IMR-90 (cell line): Measurements from ENCODE around the gene PALS2. TPM values are rescaled to one million over a fixed set of nuclear protein-coding genes. Genes with fewer than 3 reads are reported as not detected.

Source experiments
- ATAC-seq: fragments of 200-7000 bp; cut with Tn5 transposase; 2 replicates; pipeline ENCODE4 v1.9.1; 2020; ENCODE audit warnings: low read depth, mild to moderate bottlenecking, moderate library complexity
- BruUV-seq: library from RNA; stranded (reverse); fragments of 400-500 nt; replicated peaks from 2 replicates; lab custom pipeline; 2021; lab: Mats Ljungman, UMichigan
- CTCF ChIA-PET: fragments of 300-600 bp; formaldehyde crosslinking; extraction: SDS; loops from one replicate; lab custom pipeline; 2021; ENCODE audit warnings: antibody characterized with exemption; lab: Yijun Ruan, JAX
- POLR2A ChIA-PET: fragments of 300-600 bp; sonication (Branson Sonifier 250); formaldehyde crosslinking; loops from one replicate; lab custom pipeline; 2022; ENCODE audit warnings: antibody characterized with exemption; ENCODE audit not compliant: unreplicated experiment; lab: Charles Lee
- DNase-seq: peaks from one replicate; pipeline ENCODE4 v3.0.0; 2013
- H2AFZ ChIP-seq: replicated peaks from 2 replicates; pipeline ENCODE3; 2013; ENCODE audit warnings: low read length, mild to moderate bottlenecking; ENCODE audit not compliant: poor library complexity
- H2AK5ac ChIP-seq: 2 replicates; pipeline ENCODE4 v1.6.1; 2013; ENCODE audit warnings: low read depth, low read length, inconsistent platforms
- H2AK9ac ChIP-seq: replicated peaks from 2 replicates; pipeline ENCODE3; 2013; ENCODE audit warnings: mild to moderate bottlenecking, low read depth, low read length, moderate library complexity; ENCODE audit not compliant: poor library complexity
- H2BK120ac ChIP-seq: 2 replicates; pipeline ENCODE4 v1.6.1; 2013; ENCODE audit warnings: low read depth, low read length, inconsistent platforms
- H2BK15ac ChIP-seq: 3 replicates; pipeline ENCODE4 v1.6.1; 2013; ENCODE audit warnings: low read depth, low read length, inconsistent platforms
- H2BK20ac ChIP-seq: 2 replicates; pipeline ENCODE4 v1.6.1; 2013; ENCODE audit warnings: low read depth, mild to moderate bottlenecking, inconsistent platforms, low read length, moderate library complexity
- H2BK5ac ChIP-seq: 2 replicates; pipeline ENCODE4 v1.6.1; 2013; ENCODE audit warnings: mild to moderate bottlenecking, low read depth, low read length, inconsistent platforms; ENCODE audit not compliant: poor library complexity, severe bottlenecking
- H3K14ac ChIP-seq: replicated peaks from 2 replicates; pipeline ENCODE4 v1.6.1; 2013; ENCODE audit warnings: low read depth, low read length, inconsistent platforms
- H3K18ac ChIP-seq: 2 replicates; pipeline ENCODE4 v1.6.1; 2013; ENCODE audit warnings: low read depth, low read length, control low read depth
- H3K23ac ChIP-seq: 2 replicates; pipeline ENCODE4 v1.6.1; 2013; ENCODE audit warnings: low read depth, low read length, inconsistent platforms
- H3K27ac ChIP-seq: 2 replicates; pipeline ENCODE4 v1.5.1; 2013; ENCODE audit warnings: mild to moderate bottlenecking, control low read depth, low read length; ENCODE audit not compliant: insufficient read depth
- H3K27me3 ChIP-seq: 2 replicates; pipeline ENCODE4 v1.6.1; 2013; ENCODE audit warnings: low read length; ENCODE audit not compliant: control insufficient read depth, insufficient read depth
- H3K36me3 ChIP-seq: 2 replicates; pipeline ENCODE4 v1.6.1; 2013; ENCODE audit warnings: low read length, mixed read lengths; ENCODE audit not compliant: control insufficient read depth, insufficient read depth
- H3K4ac ChIP-seq: 2 replicates; pipeline ENCODE4 v1.6.1; 2013; ENCODE audit warnings: low read depth, low read length, inconsistent platforms
- H3K4me1 ChIP-seq: 2 replicates; pipeline ENCODE4 v1.6.1; 2013; ENCODE audit warnings: low read length, mixed read lengths; ENCODE audit not compliant: control insufficient read depth, insufficient read depth
- H3K4me2 ChIP-seq: 2 replicates; pipeline ENCODE4 v1.6.1; 2013; ENCODE audit warnings: low read depth, mild to moderate bottlenecking, control low read depth, low read length, moderate library complexity
- H3K4me3 ChIP-seq: 2 replicates; pipeline ENCODE4 v1.5.1; 2013; ENCODE audit warnings: low read depth, mild to moderate bottlenecking, control low read depth, low read length, moderate library complexity; ENCODE audit not compliant: insufficient read depth
- H3K56ac ChIP-seq: 2 replicates; pipeline ENCODE4 v1.6.1; 2013; ENCODE audit warnings: low read length, inconsistent platforms; ENCODE audit not compliant: insufficient read depth; ENCODE audit errors: extremely low read depth
- H3K79me1 ChIP-seq, 2 experiments: 2 replicates each; pipeline ENCODE4 v1.6.1; 2013; ENCODE audit warnings: low read length in 2 of 2, inconsistent platforms in 1 of 2, low read depth in 1 of 2
- H3K9ac ChIP-seq: 2 replicates; pipeline ENCODE4 v1.6.1; 2013; ENCODE audit warnings: low read depth, low read length, control low read depth
- H3K9me1 ChIP-seq: 2 replicates; pipeline ENCODE4 v1.6.1; 2013; ENCODE audit warnings: low read length, inconsistent platforms; ENCODE audit not compliant: insufficient read depth
- H3K9me3 ChIP-seq: 2 replicates; pipeline ENCODE4 v1.6.1; 2013; ENCODE audit warnings: low read length; ENCODE audit not compliant: control insufficient read depth, insufficient read depth
- H4K20me1 ChIP-seq: 2 replicates; pipeline ENCODE4 v1.6.1; 2013; ENCODE audit warnings: low read length, inconsistent platforms; ENCODE audit not compliant: insufficient read depth
- H4K5ac ChIP-seq: 2 replicates; pipeline ENCODE4 v1.6.1; 2013; ENCODE audit warnings: mild to moderate bottlenecking, low read depth, low read length, control low read depth
- H4K8ac ChIP-seq, 2 experiments: 2 replicates each; pipeline ENCODE4 v1.6.1; 2013; ENCODE audit warnings: low read depth in 2 of 2, low read length in 2 of 2, control low read depth in 1 of 2, inconsistent platforms in 1 of 2
- H4K91ac ChIP-seq: 2 replicates; pipeline ENCODE4 v1.6.1; 2013; ENCODE audit warnings: low read depth, low read length, inconsistent platforms; ENCODE audit not compliant: insufficient read depth
- BHLHE40 ChIP-seq: fragments of 150-350 bp; IDR thresholded peaks from 2 replicates; pipeline ENCODE4 v1.6.1; 2016; ENCODE audit warnings: mild to moderate bottlenecking, low read depth, low read length
- CEBPB ChIP-seq: IDR thresholded peaks from 2 replicates; pipeline ENCODE4 v1.6.1; 2012; ENCODE audit warnings: low read depth, low read length, improper control_type of control experiment
- FOS ChIP-seq: fragments of 150-350 bp; IDR thresholded peaks from 2 replicates; pipeline ENCODE4 v1.6.1; 2016; ENCODE audit warnings: low read depth, low read length
- MXI1 ChIP-seq: IDR thresholded peaks from 2 replicates; pipeline ENCODE4 v1.6.1; 2012; ENCODE audit warnings: low read depth, mild to moderate bottlenecking, low read length, moderate library complexity, borderline replicate concordance
- NFE2L2 ChIP-seq: fragments of 150-350 bp; IDR thresholded peaks from 2 replicates; pipeline ENCODE4 v1.6.1; 2016; ENCODE audit warnings: low read depth, mild to moderate bottlenecking, low read length
- POLR2A ChIP-seq: IDR thresholded peaks from 2 replicates; pipeline ENCODE4 v1.6.1; 2012; ENCODE audit warnings: mild to moderate bottlenecking, low read depth, low read length
- RAD21 ChIP-seq: IDR thresholded peaks from 2 replicates; pipeline ENCODE4 v1.6.1; 2012; ENCODE audit warnings: low read length, improper control_type of control experiment
- RCOR1 ChIP-seq: IDR thresholded peaks from 2 replicates; pipeline ENCODE4 v1.6.1; 2012; ENCODE audit warnings: mild to moderate bottlenecking, low read length, improper control_type of control experiment; ENCODE audit not compliant: insufficient replicate concordance
- RFX5 ChIP-seq: IDR thresholded peaks from 2 replicates; pipeline ENCODE4 v1.8.0; 2012; ENCODE audit warnings: low read depth, mild to moderate bottlenecking, low read length, moderate library complexity
- SMC3 ChIP-seq: fragments of 150-350 bp; IDR thresholded peaks from 2 replicates; pipeline ENCODE4 v1.6.1; 2016; ENCODE audit warnings: low read depth, mild to moderate bottlenecking, antibody characterized with exemption, low read length, moderate library complexity
- WGBS, 2 experiments: methylation state at CpG; one replicate each; pipeline versions ENCODE4 v1.1.5 to v1.1.7; 2013; ENCODE audit warnings: missing lambda C conversion rate in 2 of 2; ENCODE audit not compliant: insufficient read length in 1 of 2; ENCODE audit errors: extremely low coverage in 2 of 2; 5-methylcytosine and 5-hydroxymethylcytosine counted together
- dilution Hi-C: fragments of 300-500 bp; cut with HindIII; formaldehyde crosslinking; loops from one replicate; pipeline ENCODE4 v1.14.3; 2018; ENCODE audit warnings: low sequenced_read_pairs; ENCODE audit not compliant: unreplicated experiment
- in situ Hi-C: fragments of 300-500 bp; cut with MboI; formaldehyde crosslinking; loops from 3 replicates; pipeline ENCODE4 v1.14.3; 2019; ENCODE audit warnings: low sequenced_read_pairs, inconsistent platforms, mixed read lengths
- intact Hi-C: fragments of 100-400 bp; cut with micrococcal nuclease; formaldehyde crosslinking; loops from 2 replicates; pipeline ENCODE4 v1.10.0; 2022
- polyA plus RNA-seq, 3 experiments: library from polyadenylated mRNA; depleted of rRNA; stranded (reverse); fragments of >200 nt; gene quantifications; 2 replicates each; pipeline ENCODE4 v1.2.3, GENCODE V29; 2012; ENCODE audit warnings: low replicate concordance in 1 of 3
- total RNA-seq: library from RNA; depleted of rRNA; stranded (reverse); fragments of >200 nt; gene quantifications from 2 replicates; pipeline ENCODE4 v1.2.3, GENCODE V29; 2012
- TF ChIP-seq, protein P1 (sequence below): conservative IDR thresholded peaks from 2 replicates; pipeline ENCODE4 v1.5.1; 2012; ENCODE audit warnings: mild to moderate bottlenecking, low read depth, low read length, improper control_type of control experiment

PALS2 gene
- total and polyA plus RNA-seq, 2 of the 4 experiments (the other 2 are of a cell fraction) = 8.8 to 15.4 TPM

- no peaks in the 10 kb centered on the region for H3K9me3 ChIP-seq
- in situ Hi-C loops (no loop called here), dilution Hi-C loops (no loop called here), intact Hi-C loops (no loop called here)
- H2BK20ac ChIP-seq = no peak overlapping the region
- CTCF ChIA-PET = interaction anchor here (0.6 kb wide), 1 partner anchor 498 kb away, joined by 3 read pairs; no protein-coding TSS in a partner anchor
- no peak overlapping the region for H4K5ac ChIP-seq
- no peak overlapping the region for H2BK5ac ChIP-seq
- no peak overlapping the region for H3K4ac ChIP-seq
- H3K27ac ChIP-seq = no peak overlapping the region
- no peak overlapping the region for H3K9ac ChIP-seq
- no peak overlapping the region for H4K91ac ChIP-seq
- ATAC-seq (no peak), DNase-seq (no peak)
- no peak overlapping the region for H2AK9ac ChIP-seq
- no peaks in the 10 kb centered on the region for H4K20me1 ChIP-seq
- H3K79me1 ChIP-seq = peaks cover 7 to 11% of the 10 kb centered on the region in 2 experiments; a peak in 1 of 4 replicates
- no peaks in the 10 kb centered on the region for H3K9me1 ChIP-seq
- H3K14ac ChIP-seq = no peak overlapping the region
- H3K18ac ChIP-seq = no peak overlapping the region
- H2AK5ac ChIP-seq = no peak overlapping the region
- no peak overlapping the region for H3K4me3 ChIP-seq
- no peak overlapping the region for H2BK120ac ChIP-seq
- no peak for TF ChIP-seq MXI1
- no peak for TF ChIP-seq POLR2A
- TF ChIP-seq NFE2L2 = no peak
- TF ChIP-seq RCOR1 = no peak
- TF ChIP-seq, protein P1, sequence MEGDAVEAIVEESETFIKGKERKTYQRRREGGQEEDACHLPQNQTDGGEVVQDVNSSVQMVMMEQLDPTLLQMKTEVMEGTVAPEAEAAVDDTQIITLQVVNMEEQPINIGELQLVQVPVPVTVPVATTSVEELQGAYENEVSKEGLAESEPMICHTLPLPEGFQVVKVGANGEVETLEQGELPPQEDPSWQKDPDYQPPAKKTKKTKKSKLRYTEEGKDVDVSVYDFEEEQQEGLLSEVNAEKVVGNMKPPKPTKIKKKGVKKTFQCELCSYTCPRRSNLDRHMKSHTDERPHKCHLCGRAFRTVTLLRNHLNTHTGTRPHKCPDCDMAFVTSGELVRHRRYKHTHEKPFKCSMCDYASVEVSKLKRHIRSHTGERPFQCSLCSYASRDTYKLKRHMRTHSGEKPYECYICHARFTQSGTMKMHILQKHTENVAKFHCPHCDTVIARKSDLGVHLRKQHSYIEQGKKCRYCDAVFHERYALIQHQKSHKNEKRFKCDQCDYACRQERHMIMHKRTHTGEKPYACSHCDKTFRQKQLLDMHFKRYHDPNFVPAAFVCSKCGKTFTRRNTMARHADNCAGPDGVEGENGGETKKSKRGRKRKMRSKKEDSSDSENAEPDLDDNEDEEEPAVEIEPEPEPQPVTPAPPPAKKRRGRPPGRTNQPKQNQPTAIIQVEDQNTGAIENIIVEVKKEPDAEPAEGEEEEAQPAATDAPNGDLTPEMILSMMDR = no peak
- TF ChIP-seq FOS = no peak
- no peak for TF ChIP-seq BHLHE40
- no peak for TF ChIP-seq CEBPB
- no peak for TF ChIP-seq RFX5
- no peak for TF ChIP-seq SMC3
- TF ChIP-seq RAD21 = no peak
- no peaks in the 10 kb centered on the region; the same call in 1 of the 2 replicates for H3K4me1 ChIP-seq
- H3K4me2 ChIP-seq = no peak overlapping the region
- no peak overlapping the region for H3K56ac ChIP-seq
- no peak overlapping the region for H2AFZ ChIP-seq
- WGBS, 2 experiments = no CpG with 5 or more reads among the region's 2 CpGs
- no peak overlapping the region for H2BK15ac ChIP-seq
- POLR2A ChIA-PET = no interaction called here
- BruUV-seq = no TSS peak
- no peaks in the 10 kb centered on the region for H3K36me3 ChIP-seq
- H4K8ac ChIP-seq = no peak overlapping the region
- no peaks in the 10 kb centered on the region for H3K27me3 ChIP-seq
- no peak overlapping the region for H3K23ac ChIP-seq
These were observed 36.3 kb downstream of the PALS2 start for GRCh38 chr7:24609570-24609969.
